MM.1S (cell line): Measurements from ENCODE around the gene HES5.

Experiments used
- DNase-seq: peaks from one replicate; pipeline ENCODE4 v3.0.0-alpha.2; 2015
- H2AFZ ChIP-seq: fragments of 300-600 bp; sonication (generic); 2 replicates; pipeline ENCODE4 v1.6.0; 2016; ENCODE audit warnings: antibody characterized with exemption, low read length
- H3F3A ChIP-seq: fragments of 300-600 bp; sonication (generic); 2 replicates; pipeline ENCODE4 v1.6.1; 2016; ENCODE audit warnings: mild to moderate bottlenecking, antibody characterized with exemption, low read length, moderate library complexity, mixed read lengths; ENCODE audit not compliant: insufficient read depth
- H3K27ac ChIP-seq: fragments of 300-600 bp; sonication (generic); 2 replicates; pipeline ENCODE4 v1.5.1; 2016; ENCODE audit warnings: mild to moderate bottlenecking, low read length
- H3K27me3 ChIP-seq: fragments of 300-600 bp; sonication (generic); replicated peaks from 2 replicates; pipeline ENCODE4 v1.6.0; 2016; ENCODE audit warnings: low read length; ENCODE audit not compliant: insufficient read depth
- H3K36me3 ChIP-seq: fragments of 300-600 bp; sonication (generic); replicated peaks from 2 replicates; pipeline ENCODE4 v1.6.1; 2016; ENCODE audit warnings: mild to moderate bottlenecking, low read length, mixed read lengths; ENCODE audit not compliant: insufficient read depth
- H3K4me1 ChIP-seq: fragments of 300-600 bp; sonication (generic); 2 replicates; pipeline ENCODE4 v1.6.1; 2016; ENCODE audit warnings: low read length, mixed read lengths
- H3K4me2 ChIP-seq: fragments of 300-600 bp; sonication (generic); 2 replicates; pipeline ENCODE4 v1.6.0; 2016; ENCODE audit warnings: low read depth, low read length
- H3K4me3 ChIP-seq: fragments of 300-600 bp; sonication (generic); 2 replicates; pipeline ENCODE4 v1.5.1; 2016; ENCODE audit warnings: low read length, mixed read lengths
- H3K79me2 ChIP-seq: fragments of 300-600 bp; sonication (generic); 2 replicates; pipeline ENCODE4 v1.6.1; 2016; ENCODE audit warnings: mixed run types, low read length, mixed read lengths
- H3K9ac ChIP-seq: fragments of 300-600 bp; sonication (generic); 2 replicates; pipeline ENCODE4 v1.6.1; 2016; ENCODE audit warnings: low read length, mixed read lengths
- H3K9me2 ChIP-seq: fragments of 300-600 bp; sonication (generic); replicated peaks from 2 replicates; pipeline ENCODE4 v1.6.1; 2016; ENCODE audit warnings: mild to moderate bottlenecking, low read length, mixed read lengths; ENCODE audit not compliant: insufficient read depth
- H3K9me3 ChIP-seq: fragments of 300-600 bp; sonication (generic); replicated peaks from 2 replicates; pipeline ENCODE4 v1.6.1; 2016; ENCODE audit warnings: mild to moderate bottlenecking, low read length, mixed read lengths; ENCODE audit not compliant: insufficient read depth
- H4K20me1 ChIP-seq: fragments of 300-600 bp; sonication (generic); 2 replicates; pipeline ENCODE4 v1.6.1; 2016; ENCODE audit warnings: mild to moderate bottlenecking, low read length, moderate library complexity, mixed read lengths; ENCODE audit not compliant: insufficient read depth
- CTCF ChIP-seq: fragments of 300-600 bp; sonication (generic); IDR thresholded peaks from 2 replicates; pipeline ENCODE4 v1.5.1; 2016; ENCODE audit warnings: antibody characterized with exemption, low read length, mixed read lengths
- EZH2 ChIP-seq: fragments of 300-600 bp; sonication (generic); optimal IDR thresholded peaks from 2 replicates; pipeline ENCODE3; 2017; ENCODE audit warnings: low read depth, mild to moderate bottlenecking, antibody characterized with exemption, low read length, mixed read lengths
- EZH2phosphoT487 ChIP-seq: fragments of 300-600 bp; sonication (generic); IDR thresholded peaks from 2 replicates; pipeline ENCODE4 v1.6.1; 2018; ENCODE audit warnings: antibody characterized with exemption, low read length

Gene HES5

GRCh38 chr1:2556678-2557481, 26.8 kb upstream of the HES5 start:
- H3K9ac ChIP-seq, result peak overlapping the region; percentile 92
- no peaks in the 10 kb centered on the region for H3K9me2 ChIP-seq
- peak overlapping the region; percentile 37 for H2AFZ ChIP-seq
- H3K4me3 ChIP-seq, result peak overlapping the region; percentile 93
- peak overlapping the region; percentile 85 for H3K27ac ChIP-seq
- TF ChIP-seq CTCF (peak; percentile 15; the same call in 1 of the 2 replicates), EZH2 (no peak)
- H3K9me3 ChIP-seq, result no peaks in the 10 kb centered on the region
- no peaks in the 10 kb centered on the region for H3F3A ChIP-seq
- peaks cover 21% of the 10 kb centered on the region for H3K79me2 ChIP-seq
- peaks cover 14% of the 10 kb centered on the region for H3K4me1 ChIP-seq
- peak; percentile 65 for DNase-seq
- no peaks in the 10 kb centered on the region for H3K36me3 ChIP-seq
- H4K20me1 ChIP-seq, result no peaks in the 10 kb centered on the region
- peak overlapping the region; percentile 92 for H3K4me2 ChIP-seq
- no peaks in the 10 kb centered on the region for H3K27me3 ChIP-seq

- no peaks in the 10 kb centered on the region for H3F3A ChIP-seq
- peak within 1 kb of the TSS; percentile 92 for H3K9ac ChIP-seq
- DNase-seq, result peak; percentile 81
Measured at GRCh38 chr1:2556277-2556677, 26.2 kb upstream of the HES5 start, which contains the start of gene TNFRSF14. Gene TNFRSF14, plus strand, starts transcription at chr1:2556371. Its CDS starts 294 bp downstream, at chr1:2556665.

GRCh38 chr1:2555634-2556276, 25.7 kb upstream of the HES5 start:
- Histone ChIP-seq H3K4me1 (peaks cover 14% of the 10 kb centered on the region), H3K4me2 (peak overlapping the region; percentile 92), H3F3A (no peaks in the 10 kb centered on the region), H3K4me3 (peak overlapping the region; percentile 93), H3K9me3 (no peaks in the 10 kb centered on the region), H3K27ac (peak overlapping the region; percentile 85), H2AFZ (peak overlapping the region; percentile 37), H3K36me3 (no peaks in the 10 kb centered on the region), H3K79me2 (peaks cover 21% of the 10 kb centered on the region), H4K20me1 (no peaks in the 10 kb centered on the region), H3K9ac (peak overlapping the region; percentile 92), H3K9me2 (no peaks in the 10 kb centered on the region), H3K27me3 (no peaks in the 10 kb centered on the region)
- peak; percentile 48 for DNase-seq
- TF ChIP-seq EZH2, result no peak
- no peak for TF ChIP-seq EZH2phosphoT487

More at GRCh38 chr1:2556277-2556677, 26.2 kb upstream of the HES5 start, which contains the start of gene TNFRSF14:
- H3K27me3 ChIP-seq, result no peaks in the 10 kb centered on the region
- peaks cover 21% of the 10 kb centered on the region for H3K79me2 ChIP-seq
- peak within 1 kb of the TSS; percentile 92 for H3K4me2 ChIP-seq
- peaks cover 14% of the 10 kb centered on the region for H3K4me1 ChIP-seq
- no peaks in the 10 kb centered on the region for H3K36me3 ChIP-seq
- peak within 1 kb of the TSS; percentile 93 for H3K4me3 ChIP-seq
- peak within 1 kb of the TSS; percentile 85 for H3K27ac ChIP-seq
- TF ChIP-seq EZH2phosphoT487, result no peak
- TF ChIP-seq CTCF, result 0 out of 2 replicates have a peak, but pooled peaks have one; percentile 16
- no peaks in the 10 kb centered on the region for H3K9me2 ChIP-seq
- H2AFZ ChIP-seq, result peak within 1 kb of the TSS; percentile 37
- no peaks in the 10 kb centered on the region for H3K9me3 ChIP-seq
- no peaks in the 10 kb centered on the region for H4K20me1 ChIP-seq
